ENCODE data around the gene SP8. TPM values are rescaled to one million over a fixed set of nuclear protein-coding genes. Genes with fewer than 3 reads are reported as not detected.

Gene SP8
- total and polyA plus RNA-seq, 7 donors, result not detected

GRCh38 chr7:20784388-20785156 lies 2.1 kb downstream of the SP8 start:
- 1 to 3% (median 3%) methylated on average over 61 to 93 of the region's 93 CpGs for WGBS, 3 donors
- DNase-seq (no peak), ATAC-seq (peak in 1 of 4 donors; percentile 23)
- no peak overlapping the region for H3K27ac ChIP-seq
- no peaks in the 10 kb centered on the region for H3K9me3 ChIP-seq
- no peaks in the 10 kb centered on the region for H3K36me3 ChIP-seq (ENCODE audit: insufficient read depth in 1 of 2, low read depth in 1 of 2)
- TF ChIP-seq, protein P1, sequence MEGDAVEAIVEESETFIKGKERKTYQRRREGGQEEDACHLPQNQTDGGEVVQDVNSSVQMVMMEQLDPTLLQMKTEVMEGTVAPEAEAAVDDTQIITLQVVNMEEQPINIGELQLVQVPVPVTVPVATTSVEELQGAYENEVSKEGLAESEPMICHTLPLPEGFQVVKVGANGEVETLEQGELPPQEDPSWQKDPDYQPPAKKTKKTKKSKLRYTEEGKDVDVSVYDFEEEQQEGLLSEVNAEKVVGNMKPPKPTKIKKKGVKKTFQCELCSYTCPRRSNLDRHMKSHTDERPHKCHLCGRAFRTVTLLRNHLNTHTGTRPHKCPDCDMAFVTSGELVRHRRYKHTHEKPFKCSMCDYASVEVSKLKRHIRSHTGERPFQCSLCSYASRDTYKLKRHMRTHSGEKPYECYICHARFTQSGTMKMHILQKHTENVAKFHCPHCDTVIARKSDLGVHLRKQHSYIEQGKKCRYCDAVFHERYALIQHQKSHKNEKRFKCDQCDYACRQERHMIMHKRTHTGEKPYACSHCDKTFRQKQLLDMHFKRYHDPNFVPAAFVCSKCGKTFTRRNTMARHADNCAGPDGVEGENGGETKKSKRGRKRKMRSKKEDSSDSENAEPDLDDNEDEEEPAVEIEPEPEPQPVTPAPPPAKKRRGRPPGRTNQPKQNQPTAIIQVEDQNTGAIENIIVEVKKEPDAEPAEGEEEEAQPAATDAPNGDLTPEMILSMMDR (IDR thresholded peaks at IDR 0.05), result no peak
- intact Hi-C loops (cut with DNase I), result no loop called here
- peak overlapping the region; percentile 60 for H3K4me3 ChIP-seq
- H3K4me1 ChIP-seq, result peaks cover 13% of the 10 kb centered on the region
- H3K27me3 ChIP-seq (ENCODE audit: insufficient read depth in 3 of 3, low read length in 2 of 3), result peaks cover 10 to 100% (median 41%) of the 10 kb centered on the region in 3 donors

- H3K36me3 ChIP-seq (ENCODE audit: insufficient read depth in 1 of 2, low read depth in 1 of 2), result no peaks in the 10 kb centered on the region
- 2 to 3% (median 3%) methylated on average over 35 to 49 of the region's 49 CpGs for WGBS, 3 donors
- TF ChIP-seq, protein P1 (IDR thresholded peaks at IDR 0.05), result no peak
- intact Hi-C loops (cut with DNase I), result no loop called here
- ATAC-seq (peak in 1 of 4 donors; percentile 41), DNase-seq (no peak)
- peaks cover 10 to 100% (median 45%) of the 10 kb centered on the region in 3 donors for H3K27me3 ChIP-seq (ENCODE audit: insufficient read depth in 3 of 3, low read length in 2 of 3)
- H3K4me3 ChIP-seq, result peak overlapping the region; percentile 60
- no peaks in the 10 kb centered on the region for H3K9me3 ChIP-seq
- H3K4me1 ChIP-seq, result peaks cover 13% of the 10 kb centered on the region
- no peak overlapping the region for H3K27ac ChIP-seq
These were observed 2.8 kb downstream of the SP8 start for GRCh38 chr7:20783700-20784387.

GRCh38 chr7:20783125-20783699 lies 3.5 kb downstream of the SP8 start:
- H3K27me3 ChIP-seq (ENCODE audit: insufficient read depth in 3 of 3, low read length in 2 of 3), result peaks cover 10 to 100% (median 48%) of the 10 kb centered on the region in 3 donors
- no peak overlapping the region for H3K4me3 ChIP-seq
- intact Hi-C loops (cut with DNase I), result no loop called here

DNA sequence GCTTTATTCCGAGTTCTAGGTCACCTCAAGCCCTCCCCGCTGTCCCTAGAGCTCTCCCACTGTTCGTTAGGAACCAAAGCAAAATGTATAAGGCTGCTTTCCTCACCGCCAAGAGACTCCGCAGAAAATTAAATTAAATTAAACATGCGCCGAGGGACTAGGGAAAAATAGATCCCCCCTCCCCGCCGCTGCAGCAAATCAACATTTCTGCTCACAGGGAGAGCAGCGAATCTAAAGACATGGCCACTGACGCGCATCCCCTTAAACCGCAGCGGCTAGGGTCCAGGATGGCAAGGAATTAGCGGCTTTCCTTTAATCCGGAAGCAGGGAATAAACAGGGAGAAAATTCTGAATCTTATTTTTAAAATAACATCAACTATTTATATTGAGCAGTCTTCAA lies 7.6 kb downstream of the SP8 start:
- Histone ChIP-seq H3K4me1 (no peaks in the 10 kb centered on the region), H3K36me3 (ENCODE audit: insufficient read depth in 1 of 2, low read depth in 1 of 2) (no peaks in the 10 kb centered on the region), H3K9me3 (no peaks in the 10 kb centered on the region), H3K27ac (no peak overlapping the region), H3K27me3 (ENCODE audit: insufficient read depth in 3 of 3, low read length in 2 of 3) (peaks cover 16 to 100% (median 35%) of the 10 kb centered on the region in 3 donors), H3K4me3 (no peak overlapping the region)
- ATAC-seq, result no peak
- intact Hi-C loops (cut with DNase I), result loop anchor here in 1 of 2 donors (5.0 kb wide), 2 partner anchors 728 to 1223 kb away; no protein-coding TSS in a partner anchor
- TF ChIP-seq, protein P1 (IDR thresholded peaks at IDR 0.05), result no peak
- DNase-seq, result no peak
- WGBS, 3 donors, result 20 to 23% (median 21%) methylated on average over 16 of the region's 16 CpGs

More at GRCh38 chr7:20783125-20783699, 3.5 kb downstream of the SP8 start:
- WGBS, 3 donors, result 24 to 29% (median 25%) methylated on average over 15 of the region's 15 CpGs
- Histone ChIP-seq H3K27ac (no peak overlapping the region), H3K9me3 (no peaks in the 10 kb centered on the region), H3K36me3 (ENCODE audit: insufficient read depth in 1 of 2, low read depth in 1 of 2) (no peaks in the 10 kb centered on the region), H3K4me1 (peaks cover 13% of the 10 kb centered on the region)
- ATAC-seq (no peak), DNase-seq (no peak)
- TF ChIP-seq, protein P1 (IDR thresholded peaks at IDR 0.05), result no peak

All from psoas muscle (tissue), 8 donors.